ENCODE results near the gene PRKAR1B.
"Not testable (repeated sequence)": the region's sequence is repeated elsewhere in the genome, so short reads cannot be mapped to it uniquely, and the experiment has no call there.

The PRKAR1B gene

DNA sequence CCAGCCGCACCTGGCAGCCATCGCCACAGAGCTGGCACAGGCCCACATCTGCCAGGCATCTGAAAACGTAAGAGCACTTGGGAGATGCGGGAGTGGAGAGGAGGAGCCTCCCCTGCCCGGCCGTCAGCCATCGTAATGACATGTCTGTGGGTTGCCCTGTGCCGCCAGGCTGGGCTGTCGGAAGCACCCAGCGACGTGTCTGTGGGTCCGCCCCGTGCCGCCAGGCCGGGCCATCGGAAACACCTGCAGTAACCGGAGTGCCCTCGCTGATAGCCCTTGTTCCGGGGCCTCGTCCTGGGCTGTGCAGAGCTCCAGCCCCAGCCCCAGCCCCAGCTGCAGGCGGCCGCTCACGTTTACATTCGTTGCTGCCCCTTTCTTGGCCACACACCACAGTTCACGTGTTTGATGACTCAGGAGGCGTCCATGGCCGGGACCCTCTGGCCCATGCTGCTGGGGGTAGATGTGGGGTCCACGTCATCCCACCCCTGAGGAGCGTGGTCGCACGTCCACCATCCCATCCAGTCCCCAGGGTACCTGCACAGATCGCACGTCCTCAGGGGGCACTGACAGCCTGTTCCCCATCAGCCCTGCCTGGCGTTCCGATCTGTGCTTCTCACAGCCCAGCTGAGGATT is 30.0 kb upstream of the PRKAR1B start:
- DNase-seq (ENCODE audit: low read depth in 2 of 2): no peak

DNA sequence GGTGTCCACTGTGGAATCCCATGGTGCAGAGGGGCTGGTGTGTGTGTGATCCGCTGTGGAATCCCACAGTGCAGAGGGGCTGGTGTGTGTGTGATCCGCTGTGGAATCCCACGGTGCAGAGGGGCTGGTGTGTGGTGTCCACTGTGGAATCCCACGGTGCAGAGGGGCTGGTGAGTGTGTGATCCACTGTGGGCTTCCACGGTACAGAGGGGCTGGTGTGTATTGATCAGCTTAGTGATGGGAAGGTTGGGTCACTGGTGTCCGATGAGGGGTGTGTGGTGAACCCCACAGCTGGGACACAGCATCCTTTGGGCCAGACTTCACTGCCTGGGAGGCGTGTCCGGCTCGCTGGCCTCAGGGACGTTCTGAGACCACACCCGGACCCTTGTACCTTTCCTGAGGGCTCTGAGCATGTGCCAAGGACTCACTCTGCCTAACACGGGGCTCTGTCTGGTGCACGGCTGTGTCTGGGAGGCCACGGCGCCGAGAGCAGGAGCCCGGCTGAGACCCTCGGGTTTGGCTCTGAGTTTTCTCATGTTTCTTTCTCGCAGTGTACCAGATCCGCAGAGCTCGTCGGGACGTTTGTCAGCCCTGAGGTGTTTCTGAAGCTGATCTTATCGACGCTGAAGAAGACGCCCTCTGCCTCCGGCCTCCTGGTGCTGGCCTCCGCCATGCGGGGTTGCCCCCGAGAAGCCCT is 29.3 kb upstream of the PRKAR1B start:
- DNase-seq (ENCODE audit: low read depth in 2 of 2): no peak

DNA sequence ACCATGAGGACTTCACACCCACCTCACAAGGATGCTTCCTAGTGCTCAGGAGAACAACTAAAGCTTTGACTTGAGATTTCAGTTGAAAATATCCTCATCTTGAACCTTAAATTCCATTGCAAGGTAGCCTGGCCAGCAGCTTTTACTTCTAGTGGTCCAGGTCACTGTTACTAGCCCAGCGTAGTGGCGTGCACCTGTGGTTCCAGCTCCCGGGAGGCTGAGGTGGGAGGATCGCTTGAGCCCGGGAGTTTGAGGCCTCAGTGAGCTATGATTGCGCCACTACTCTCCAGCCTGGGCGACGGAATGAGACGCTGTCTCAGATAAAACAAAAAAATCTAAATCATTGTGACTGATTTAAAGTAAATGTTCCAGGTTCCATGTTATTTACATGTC is 28.3 kb upstream of the PRKAR1B start:
- DNase-seq (ENCODE audit: low read depth in 2 of 2): no peak

DNA sequence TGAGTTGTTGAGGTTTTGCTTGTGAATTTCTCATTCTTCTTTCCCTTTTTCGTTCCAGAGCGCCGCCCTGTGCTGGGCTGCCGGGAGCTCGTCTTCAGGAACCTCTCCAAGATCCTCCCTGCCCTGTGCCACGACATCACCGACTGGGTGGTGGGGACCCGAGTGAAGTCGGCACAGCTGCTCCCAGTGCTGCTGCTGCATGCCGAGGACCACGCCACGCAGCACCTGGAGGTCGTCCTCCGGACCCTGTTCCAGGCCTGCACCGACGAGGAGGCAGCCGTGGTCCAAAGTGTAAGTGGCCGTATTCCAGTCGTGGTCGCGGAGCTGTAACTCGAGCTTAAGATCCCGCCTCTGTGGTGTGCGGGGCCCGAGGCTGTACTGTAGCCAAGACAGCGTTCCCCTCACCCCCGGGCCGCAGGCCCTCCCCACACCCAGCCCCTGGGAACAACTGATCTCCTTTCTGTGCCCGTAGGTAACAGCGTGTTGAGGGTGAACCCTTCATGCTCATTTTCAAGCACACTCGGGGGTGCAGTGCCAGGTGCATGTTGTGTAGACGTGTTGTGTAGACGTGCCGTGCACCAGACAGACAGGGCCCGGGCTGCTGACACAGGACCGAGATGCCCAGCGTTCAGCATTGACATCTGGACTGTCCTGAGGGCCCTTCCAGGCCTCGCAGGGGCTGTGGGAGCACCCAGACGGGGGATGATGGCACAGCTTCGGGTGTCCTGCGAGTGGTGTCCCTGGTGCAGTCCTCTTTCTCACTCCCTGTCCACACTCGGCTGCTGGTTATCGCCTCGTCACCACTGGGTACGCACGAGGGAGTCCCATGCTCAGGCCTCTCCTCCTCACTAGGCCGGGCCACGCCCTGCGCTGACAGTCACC is 27.7 kb upstream of the PRKAR1B start:
- DNase-seq (ENCODE audit: low read depth in 2 of 2): no peak

DNA sequence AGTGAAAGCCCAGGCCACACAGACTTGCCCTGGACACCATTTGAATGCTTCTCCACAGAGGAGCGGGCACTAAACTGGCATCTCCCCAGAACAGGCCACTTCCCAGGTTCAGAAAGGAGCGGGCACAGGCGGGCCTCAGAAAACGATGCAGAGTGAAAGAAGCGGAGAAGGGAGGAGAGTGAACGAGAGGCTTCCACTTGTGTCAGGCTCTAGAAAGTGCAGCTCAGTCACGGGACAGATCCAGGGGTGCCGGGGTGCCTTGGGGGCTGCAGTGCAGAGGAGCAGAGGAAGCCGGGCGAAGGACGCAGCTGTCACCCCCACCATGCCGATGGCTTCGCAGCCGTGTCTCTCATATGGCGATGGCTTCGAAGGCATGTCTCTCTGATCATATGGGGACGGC is 26.1 kb upstream of the PRKAR1B start:
- DNase-seq (ENCODE audit: low read depth in 2 of 2): no peak

DNA sequence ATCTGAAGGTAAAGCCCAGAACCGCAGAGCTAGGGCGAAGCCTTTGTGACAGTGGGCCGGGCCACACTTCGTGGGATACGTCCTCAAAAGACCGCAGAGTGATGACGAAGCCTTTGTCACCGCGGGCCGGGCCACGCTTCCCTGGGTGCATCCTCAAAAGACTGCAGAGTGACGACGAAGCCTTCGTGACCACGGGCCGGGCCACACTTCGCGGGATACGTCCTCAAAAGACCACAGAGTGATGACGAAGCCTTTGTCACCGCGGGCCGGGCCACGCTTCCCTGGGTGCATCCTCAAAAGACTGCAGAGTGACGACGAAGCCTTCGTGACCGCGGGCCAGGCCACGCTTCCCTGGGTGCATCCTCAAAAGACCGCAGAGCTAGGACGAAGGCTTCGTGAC is 25.2 kb upstream of the PRKAR1B start:
- DNase-seq (ENCODE audit: low read depth in 2 of 2): not testable (repeated sequence)

DNA sequence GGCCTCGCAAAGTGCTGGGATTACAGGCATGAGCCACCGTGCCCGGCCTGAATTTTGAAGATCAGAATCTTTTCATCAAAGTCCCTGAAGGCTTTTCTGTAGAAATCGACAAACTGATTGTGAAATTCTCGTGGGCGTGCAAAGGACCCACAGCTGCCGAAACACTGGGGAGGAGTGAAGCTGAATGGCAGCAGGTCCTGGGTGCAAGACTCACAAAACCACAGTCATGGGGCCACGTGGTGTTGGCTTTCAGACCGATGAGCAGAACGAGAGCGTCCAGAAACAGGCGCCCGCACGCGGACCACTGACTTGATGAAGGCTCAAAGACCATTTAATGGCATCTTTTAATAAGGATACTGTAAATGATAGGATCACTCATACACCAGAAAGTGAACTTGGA is 24.7 kb upstream of the PRKAR1B start:
- no peak for DNase-seq (ENCODE audit: low read depth in 2 of 2)

DNA sequence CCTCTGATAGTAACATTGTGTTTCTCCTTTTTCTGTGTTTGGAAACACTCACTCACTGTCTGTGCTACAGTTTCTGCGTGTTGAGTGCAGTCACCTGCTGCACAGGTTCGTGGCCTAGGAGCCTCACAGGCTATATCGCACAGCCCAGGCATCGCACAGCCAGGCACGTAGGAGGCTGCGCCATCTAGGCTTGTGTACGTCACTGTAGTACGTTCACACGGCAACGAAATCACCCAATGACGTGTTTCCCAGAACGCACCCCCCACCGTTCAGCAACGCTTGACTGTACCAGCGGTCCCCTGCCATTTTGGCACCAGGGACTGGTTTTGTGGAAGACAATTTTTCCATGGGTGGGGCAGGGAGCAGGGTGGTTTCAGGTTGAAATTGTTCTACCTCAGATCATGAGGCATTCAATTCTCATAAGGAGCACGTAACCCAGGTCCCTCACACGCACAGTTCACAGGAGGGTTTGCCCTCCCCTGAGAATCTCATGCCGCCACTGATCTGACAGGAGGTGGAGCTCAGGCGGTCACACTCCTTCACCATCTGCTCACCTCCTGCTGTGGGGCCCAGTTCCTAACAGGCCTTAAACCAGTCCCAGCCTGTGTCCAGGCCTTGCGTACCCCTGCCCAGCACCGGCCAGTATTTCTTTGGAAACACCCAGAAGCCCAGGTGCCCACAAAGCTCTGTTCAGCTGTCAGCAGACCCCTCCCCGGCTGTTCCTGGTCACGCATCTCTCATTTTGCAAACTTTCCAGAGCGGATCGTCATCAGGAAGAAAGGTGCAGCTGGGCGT is 23.2 kb upstream of the PRKAR1B start:
- no peak for DNase-seq (ENCODE audit: low read depth in 2 of 2)

DNA sequence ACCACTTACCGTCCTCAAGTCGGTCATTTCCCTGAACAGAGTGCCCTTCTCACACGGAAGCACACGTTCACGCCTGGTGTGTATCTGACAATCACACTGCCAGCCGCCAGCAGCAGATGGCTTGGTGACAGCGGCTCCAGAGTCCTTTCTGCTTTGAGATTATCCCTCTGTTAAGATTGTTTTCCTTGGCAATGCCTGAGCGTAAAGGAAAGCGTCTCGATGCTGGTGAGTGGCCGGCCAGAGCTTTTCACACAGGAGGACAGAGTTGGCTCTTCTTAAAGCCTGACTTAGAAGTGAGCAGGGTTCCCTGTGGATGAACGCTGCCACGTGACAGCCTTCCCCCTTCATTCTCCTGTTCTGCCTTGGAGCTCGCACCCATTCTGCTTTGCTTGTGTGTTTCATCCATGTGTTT is 22.1 kb upstream of the PRKAR1B start:
- no peak for DNase-seq (ENCODE audit: low read depth in 2 of 2)

DNA sequence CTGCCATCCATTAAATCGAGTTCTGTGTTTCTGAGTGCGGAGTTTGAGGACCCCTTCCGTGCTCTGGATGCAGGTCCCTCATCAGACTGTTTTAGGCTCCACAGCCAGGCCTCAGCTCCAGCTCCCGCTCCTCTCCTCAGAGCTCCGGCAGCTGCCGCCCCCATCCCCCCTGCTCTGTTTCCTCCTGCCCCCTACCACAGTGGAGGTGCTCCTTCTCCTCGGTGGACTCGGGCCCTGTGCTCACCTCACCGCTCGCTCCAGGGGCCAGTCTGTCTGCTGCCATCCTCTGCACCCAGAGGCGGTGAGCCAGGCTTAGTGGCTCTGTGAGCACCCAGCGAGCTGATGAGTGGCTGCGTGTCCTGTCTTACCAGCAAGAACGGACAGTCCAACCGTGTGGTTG is 21.4 kb upstream of the PRKAR1B start:
- DNase-seq (ENCODE audit: low read depth in 2 of 2): no peak

DNA sequence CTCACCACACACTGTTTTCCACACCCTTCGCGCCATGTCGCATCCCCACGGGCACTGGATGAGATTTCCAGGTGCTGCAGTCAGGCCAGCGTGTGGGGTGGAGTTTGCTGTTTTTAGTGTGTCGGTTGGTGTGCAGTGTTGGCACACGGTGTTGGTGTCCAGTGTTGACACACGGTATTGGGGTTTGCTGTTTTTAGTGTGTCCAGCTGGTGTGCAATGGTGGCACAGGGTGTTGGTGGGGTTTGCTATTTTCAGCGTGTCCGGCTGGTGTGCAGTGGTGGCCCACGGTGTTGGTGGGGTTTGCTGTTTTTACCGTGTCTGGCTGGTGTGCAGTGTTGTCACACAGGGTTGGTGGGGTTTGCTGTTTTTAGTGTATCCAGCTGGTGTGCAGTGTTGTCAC is 20.1 kb upstream of the PRKAR1B start:
- no peak for DNase-seq (ENCODE audit: low read depth in 2 of 2)

DNA sequence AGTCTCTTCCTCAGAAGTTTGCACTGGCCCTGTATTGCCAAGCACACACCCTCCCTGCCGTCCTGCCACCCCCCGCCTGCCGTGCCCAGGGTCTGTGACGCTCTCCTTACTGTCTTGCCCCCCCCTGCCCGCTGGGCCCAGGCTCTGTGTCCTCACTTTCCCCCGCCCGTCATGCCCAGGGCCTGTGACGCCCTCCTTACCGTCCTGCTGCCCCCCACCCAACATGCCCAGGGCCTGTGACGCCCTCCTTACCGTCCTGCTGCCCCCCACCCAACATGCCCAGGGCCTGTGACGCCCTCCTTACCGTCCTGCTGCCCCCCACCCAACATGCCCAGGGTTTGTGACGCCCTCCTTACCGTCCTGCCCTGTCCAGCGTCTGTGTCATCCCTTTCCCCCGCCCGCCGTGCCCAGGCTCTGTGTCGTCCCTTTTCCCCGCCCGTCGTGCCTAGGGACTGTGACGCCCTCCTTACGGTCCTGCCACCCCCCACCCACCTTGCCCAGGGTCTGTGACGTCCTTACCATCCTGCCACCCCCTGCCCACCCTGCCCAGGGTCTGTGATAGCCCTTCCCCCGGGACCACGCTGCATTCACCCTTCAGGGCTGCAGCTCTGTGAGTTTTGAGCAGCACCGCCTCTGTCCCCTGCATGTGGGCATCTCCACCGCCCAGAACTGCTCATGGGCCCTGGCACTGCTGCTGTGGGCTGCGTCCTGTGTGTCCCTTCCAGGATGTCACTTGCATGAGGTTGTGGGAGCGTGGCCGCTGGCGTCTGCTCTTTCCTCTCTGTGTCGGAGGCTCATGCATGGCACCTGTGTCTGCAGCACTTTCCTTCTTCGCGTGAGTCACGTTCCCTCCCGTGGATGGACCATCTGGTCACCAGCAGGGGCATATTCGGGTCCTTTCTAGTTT is 19.3 kb upstream of the PRKAR1B start:
- DNase-seq (ENCODE audit: low read depth in 2 of 2): no peak

DNA sequence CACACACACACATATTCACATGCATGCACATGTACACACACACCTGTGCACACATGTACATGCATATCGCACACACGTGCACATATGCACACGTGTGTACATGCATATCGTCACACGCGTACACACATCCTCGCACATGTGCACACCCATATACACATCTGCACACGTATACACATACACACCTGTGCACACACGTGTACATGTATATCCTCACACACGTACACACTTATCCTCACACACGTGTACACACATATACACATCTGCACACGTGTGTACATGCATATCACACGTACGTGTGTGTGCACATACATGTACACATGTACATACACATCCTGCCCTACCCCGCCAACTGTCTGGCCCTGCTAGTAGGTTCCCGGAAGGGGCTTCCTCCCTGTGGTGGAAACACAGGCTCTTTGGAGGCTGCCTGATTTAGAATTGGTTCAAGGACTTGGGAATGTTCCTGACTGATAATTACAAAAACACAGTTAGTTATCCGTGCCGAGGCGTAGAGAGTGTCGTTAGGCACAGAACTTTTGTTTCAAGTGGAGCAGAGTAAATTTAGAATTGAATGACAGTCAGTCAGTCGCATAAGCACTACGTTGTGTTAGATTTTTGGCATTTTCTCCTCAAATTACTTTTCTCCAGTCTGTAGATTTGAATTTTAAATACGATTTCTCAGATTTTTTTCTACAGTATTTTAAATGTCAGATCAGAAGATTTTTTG is 18.5 kb upstream of the PRKAR1B start:
- no peak for DNase-seq (ENCODE audit: low read depth in 2 of 2)

DNA sequence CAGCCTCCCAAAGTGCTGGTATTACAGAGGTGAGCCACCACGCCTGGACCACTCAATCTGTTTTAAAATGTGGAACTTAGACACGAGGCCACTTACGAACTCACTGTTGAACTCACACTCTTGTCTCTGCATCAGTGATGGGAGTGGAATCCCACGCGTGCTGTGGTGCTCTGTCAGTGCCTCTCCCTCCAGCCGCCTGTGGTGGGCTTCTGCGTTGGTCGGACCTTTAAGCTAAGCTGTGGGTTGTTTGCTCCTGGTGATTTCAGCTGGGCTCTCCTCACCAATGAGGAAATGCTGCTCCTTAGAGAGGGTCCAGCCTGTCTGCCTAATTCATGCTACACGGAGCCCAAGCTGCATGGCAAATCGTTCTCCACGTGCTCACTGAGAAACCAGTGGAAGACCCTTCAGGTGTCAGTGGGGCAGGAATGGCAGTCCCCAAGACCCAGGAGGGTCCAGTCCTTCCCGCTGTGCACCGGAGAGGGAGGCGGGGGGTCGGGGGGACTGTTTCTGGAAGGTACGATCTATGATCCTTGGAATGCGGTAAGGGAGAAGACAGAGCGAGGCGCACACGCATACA is 17.9 kb upstream of the PRKAR1B start:
- DNase-seq (ENCODE audit: low read depth in 2 of 2): no peak

DNA sequence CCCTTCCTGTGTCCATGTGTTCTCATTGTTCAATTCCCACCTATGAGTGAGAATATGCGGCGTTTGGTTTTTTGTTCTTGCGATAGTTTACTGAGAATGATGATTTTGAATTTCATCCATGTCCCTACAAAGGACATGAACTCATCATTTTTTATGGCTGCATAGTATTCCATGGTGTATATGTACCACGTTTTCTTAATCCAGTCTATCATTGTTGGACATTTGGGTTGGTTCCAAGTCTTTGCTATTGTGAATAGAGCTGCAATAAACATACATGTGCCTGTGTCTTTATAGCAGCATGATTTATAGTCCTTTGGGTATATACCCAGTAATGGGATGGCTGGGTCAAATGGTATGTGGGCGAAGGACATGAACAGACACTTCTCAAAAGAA is 17.0 kb upstream of the PRKAR1B start:
- not testable (repeated sequence) for DNase-seq (ENCODE audit: low read depth in 2 of 2)

DNA sequence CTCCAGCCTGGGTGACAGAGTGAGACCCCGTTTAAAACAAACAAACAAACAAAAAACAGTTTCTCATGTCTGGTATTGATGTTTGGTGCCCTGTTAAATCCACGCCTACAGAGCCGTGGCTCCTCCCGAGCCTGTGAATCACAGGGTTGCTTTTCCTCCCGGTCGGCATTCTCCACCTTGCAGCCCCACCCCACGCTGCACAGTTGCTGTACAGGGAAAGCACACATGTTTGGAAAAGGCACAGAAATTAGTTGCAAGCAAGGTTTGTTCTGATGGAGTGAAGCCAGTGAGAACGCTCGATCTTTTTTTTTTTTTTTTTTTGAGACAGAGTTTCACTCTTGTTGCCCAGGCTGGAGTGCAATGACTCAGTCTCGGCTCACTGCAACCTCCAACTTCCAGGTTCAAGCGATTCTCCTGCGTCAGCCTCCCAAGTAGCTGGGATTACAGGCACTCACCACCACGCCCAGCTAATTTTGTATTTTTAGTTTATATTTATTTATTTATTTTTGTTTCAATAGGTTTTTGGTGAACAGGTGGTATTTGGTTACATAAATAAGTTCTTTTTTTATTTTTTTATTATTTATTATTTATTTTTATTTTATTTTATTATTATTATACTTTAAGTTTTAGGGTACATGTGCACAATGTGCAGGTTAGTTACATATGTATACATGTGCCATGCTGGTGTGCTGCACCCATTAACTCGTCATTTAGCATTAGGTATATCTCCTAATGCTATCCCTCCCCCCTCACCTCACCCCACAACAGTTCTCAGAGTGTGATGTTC is 16.5 kb upstream of the PRKAR1B start:
- DNase-seq (ENCODE audit: low read depth in 2 of 2): not testable (repeated sequence)

DNA sequence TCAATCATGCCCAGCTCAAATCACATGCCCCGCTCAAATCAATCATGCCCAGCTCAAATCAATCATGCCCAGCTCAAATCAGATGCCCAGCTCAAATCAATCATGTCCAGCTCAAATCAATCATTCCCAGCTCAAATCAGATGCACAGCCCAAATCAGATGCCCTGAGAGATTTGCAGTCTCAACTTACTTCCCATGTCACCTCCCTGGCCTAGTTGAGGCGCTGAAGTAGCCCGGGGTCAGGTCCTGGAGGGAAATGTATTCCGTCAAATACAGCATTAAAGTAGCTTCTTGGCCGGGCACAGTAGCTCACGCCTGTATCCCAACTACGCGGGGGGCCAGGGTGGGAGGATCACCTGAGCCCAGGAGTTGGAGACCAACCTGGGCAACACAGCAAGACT is 15.7 kb upstream of the PRKAR1B start:
- DNase-seq (ENCODE audit: low read depth in 2 of 2): no peak

DNA sequence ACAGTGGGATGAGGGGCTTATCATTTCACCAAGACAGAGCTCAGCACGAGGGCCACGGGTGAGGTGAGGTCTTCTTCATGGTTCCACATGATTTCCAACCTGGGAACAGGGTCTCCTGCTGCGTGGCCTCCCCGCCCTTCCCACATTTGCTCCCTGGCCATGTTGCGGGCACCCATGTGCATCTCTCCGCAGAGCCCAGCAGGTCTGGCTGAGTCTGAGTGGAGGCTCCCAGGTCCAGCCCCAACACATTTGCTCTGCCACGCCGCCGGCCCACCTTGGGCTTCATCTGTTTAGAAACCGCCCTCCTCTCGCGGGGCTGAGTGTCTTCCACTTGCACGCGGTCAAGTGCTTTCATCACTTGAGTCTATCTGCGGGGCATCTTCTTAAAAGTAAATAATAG is 14.8 kb upstream of the PRKAR1B start:
- no peak for DNase-seq (ENCODE audit: low read depth in 2 of 2)

DNA sequence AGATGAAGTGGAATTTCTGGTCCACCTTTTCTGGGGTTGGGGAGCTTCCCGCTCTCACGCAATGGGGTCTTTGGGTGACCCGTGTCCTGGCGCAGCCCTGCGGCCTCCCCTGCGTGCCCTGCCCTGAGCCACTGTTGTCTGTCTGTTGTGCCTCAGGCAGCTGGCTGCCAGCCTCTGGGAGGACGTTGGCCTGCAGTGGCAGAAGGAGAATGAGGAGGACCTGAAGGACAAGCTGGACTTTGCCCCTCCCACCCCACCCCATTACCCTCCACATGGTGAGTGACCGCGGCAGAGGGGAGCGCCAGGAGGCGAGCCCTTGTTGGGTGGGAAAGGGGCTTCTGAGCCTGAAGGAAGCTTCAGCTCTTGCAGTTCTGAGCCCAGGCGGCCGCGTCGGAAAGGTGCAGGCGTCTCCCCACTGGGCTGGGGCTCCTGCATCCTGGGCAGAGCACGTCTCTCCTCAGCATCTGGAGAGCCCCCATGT is 14.2 kb upstream of the PRKAR1B start:
- DNase-seq (ENCODE audit: low read depth in 2 of 2): no peak

Measured in stimulated activated CD8-positive, alpha-beta memory T cell treated with anti-CD3 and anti-CD28 coated beads, Interleukin-2, amount 100 ng/mL, for 1 hour (primary cell).